Caco-2 (cell line): ENCODE results near the gene NPHP4. TPM values are rescaled to one million over a fixed set of nuclear protein-coding genes. Genes with fewer than 3 reads are reported as not detected.

Source experiments
- BruUV-seq: library from RNA; stranded (reverse); fragments of 400-500 nt; replicated peaks from 2 replicates; lab custom pipeline; 2021; lab: Mats Ljungman, UMichigan
- CTCF ChIA-PET: fragments of 300-600 bp; sonication (Branson Sonifier 250); formaldehyde crosslinking; loops from one replicate; lab custom pipeline; 2022; ENCODE audit warnings: antibody characterized with exemption; lab: Charles Lee
- POLR2A ChIA-PET: fragments of 300-600 bp; sonication (Branson Sonifier 250); formaldehyde crosslinking; loops from one replicate; lab custom pipeline; 2022; ENCODE audit warnings: antibody characterized with exemption; lab: Charles Lee
- DNase-seq, 2 experiments: peaks; one replicate each; pipeline versions ENCODE4 v3.0.0 to v3.0.0-alpha.2; 2020 to 2022
- H3K27me3 ChIP-seq: replicated peaks from 2 replicates; pipeline ENCODE4 v1.6.0; 2011; ENCODE audit warnings: low read length; ENCODE audit not compliant: control insufficient read depth, insufficient read depth
- H3K36me3 ChIP-seq: 2 replicates; pipeline ENCODE4 v1.5.1; 2011; ENCODE audit warnings: low read length; ENCODE audit not compliant: control insufficient read depth, insufficient read depth
- H3K4me1 ChIP-seq: fragments of 250-450 bp; sonication (Bioruptor Pico); 2 replicates; pipeline ENCODE4 v1.5.1; 2020; ENCODE audit warnings: mild to moderate bottlenecking
- H3K4me3 ChIP-seq: 2 replicates; pipeline ENCODE4 v1.5.1; 2011; ENCODE audit warnings: low read depth, mild to moderate bottlenecking, control low read depth, low read length
- H3K9me3 ChIP-seq: fragments of 250-450 bp; sonication (Bioruptor Pico); 2 replicates; pipeline ENCODE4 v1.5.1; 2020; ENCODE audit warnings: mild to moderate bottlenecking, moderate library complexity
- H3K27ac Mint-ChIP-seq: one replicate; pipeline ENCODE4 v1.8.0; 2022; ENCODE audit warnings: mixed read lengths; ENCODE audit not compliant: unreplicated experiment
- H3K27me3 Mint-ChIP-seq: one replicate; pipeline ENCODE4 v1.8.0; 2022; ENCODE audit warnings: mixed read lengths; ENCODE audit not compliant: insufficient read depth, unreplicated experiment
- H3K36me3 Mint-ChIP-seq: one replicate; pipeline ENCODE4 v1.8.0; 2022; ENCODE audit warnings: mild to moderate bottlenecking, mixed read lengths; ENCODE audit not compliant: insufficient read depth, unreplicated experiment
- H3K4me1 Mint-ChIP-seq: one replicate; pipeline ENCODE4 v1.8.0; 2022; ENCODE audit warnings: low read depth, mixed read lengths; ENCODE audit not compliant: unreplicated experiment
- H3K4me3 Mint-ChIP-seq: one replicate; pipeline ENCODE4 v1.8.0; 2022; ENCODE audit warnings: mild to moderate bottlenecking, moderate library complexity, mixed read lengths; ENCODE audit not compliant: unreplicated experiment
- H3K9me3 Mint-ChIP-seq: one replicate; pipeline ENCODE4 v1.8.0; 2022; ENCODE audit warnings: mixed read lengths; ENCODE audit not compliant: unreplicated experiment
- CTCF ChIP-seq, 2 experiments: fragments of 200-600 bp in 1 of 2; IDR thresholded peaks; 1 replicate in 1 of 2; 2 replicates in 1 of 2; pipeline versions ENCODE4 v1.5.1 to v1.8.0; 2011 to 2022; ENCODE audit warnings: antibody characterized with exemption in 1 of 2, control low read depth in 1 of 2, inconsistent platforms in 1 of 2, low read depth in 1 of 2, low read length in 1 of 2, mild to moderate bottlenecking in 1 of 2, moderate library complexity in 1 of 2; ENCODE audit not compliant: insufficient read depth in 1 of 2, severe bottlenecking in 1 of 2, unreplicated experiment in 1 of 2
- intact Hi-C: fragments of 100-400 bp; cut with micrococcal nuclease; formaldehyde crosslinking; loops from one replicate; pipeline ENCODE4 v1.10.0; 2022; ENCODE audit not compliant: unreplicated experiment
- total RNA-seq: library from RNA; stranded (reverse); gene quantifications from 2 replicates; pipeline ENCODE4 v1.2.3, GENCODE V29; 2022

The NPHP4 gene
- total RNA-seq, 1 experiment from 2014 or later: 12.3 TPM

- H3K27ac Mint-ChIP-seq: no peak overlapping the region
- intact Hi-C loops: no loop called here
- ChIA-PET CTCF (no interaction called here), POLR2A (no interaction called here)
- Histone ChIP-seq H3K27me3 (no peaks in the 10 kb centered on the region), H3K4me1 (no peaks in the 10 kb centered on the region), H3K36me3 (no peaks in the 10 kb centered on the region; the same call in 1 of the 2 replicates), H3K4me3 (no peak overlapping the region), H3K9me3 (no peaks in the 10 kb centered on the region)
- no peaks in the 10 kb centered on the region for H3K9me3 Mint-ChIP-seq
- TF ChIP-seq CTCF (IDR thresholded peaks at IDR 0.05; ENCODE audit: insufficient read depth in 1 of 2, low read depth in 1 of 2, low read length in 1 of 2, severe bottlenecking in 1 of 2, unreplicated experiment in 1 of 2): no peak
- BruUV-seq: no TSS peak
- H3K4me3 Mint-ChIP-seq: no peak overlapping the region
- H3K4me1 Mint-ChIP-seq: peaks cover 13% of the 10 kb centered on the region
- no peaks in the 10 kb centered on the region for H3K36me3 Mint-ChIP-seq
- H3K27me3 Mint-ChIP-seq: no peaks in the 10 kb centered on the region
- no peak for DNase-seq
Measured at GRCh38 chr1:5955479-5955977, 36.7 kb downstream of the NPHP4 start.

- H3K4me1 Mint-ChIP-seq: peaks cover 13% of the 10 kb centered on the region
- no peak overlapping the region for H3K4me3 Mint-ChIP-seq
- H3K27me3 ChIP-seq: no peaks in the 10 kb centered on the region
- no TSS peak for BruUV-seq
- no peak overlapping the region for H3K27ac Mint-ChIP-seq
- no peaks in the 10 kb centered on the region for H3K27me3 Mint-ChIP-seq
- H3K9me3 Mint-ChIP-seq: no peaks in the 10 kb centered on the region
- ChIA-PET POLR2A (no interaction called here), CTCF (no interaction called here)
- H3K4me3 ChIP-seq: no peak overlapping the region
- DNase-seq: no peak
- intact Hi-C loops: no loop called here
- H3K9me3 ChIP-seq: no peaks in the 10 kb centered on the region
- TF ChIP-seq CTCF (IDR thresholded peaks at IDR 0.05; ENCODE audit: insufficient read depth in 1 of 2, low read depth in 1 of 2, low read length in 1 of 2, severe bottlenecking in 1 of 2, unreplicated experiment in 1 of 2): no peak
- no peaks in the 10 kb centered on the region for H3K36me3 Mint-ChIP-seq
- H3K4me1 ChIP-seq: no peaks in the 10 kb centered on the region
- H3K36me3 ChIP-seq: no peaks in the 10 kb centered on the region; the same call in 1 of the 2 replicates
Measured at GRCh38 chr1:5954964-5955363, 37.3 kb downstream of the NPHP4 start.

- Histone ChIP-seq H3K4me3 (no peak overlapping the region), H3K36me3 (no peaks in the 10 kb centered on the region), H3K9me3 (no peaks in the 10 kb centered on the region), H3K4me1 (no peaks in the 10 kb centered on the region), H3K27me3 (no peaks in the 10 kb centered on the region)
- DNase-seq: no peak
- POLR2A ChIA-PET: no interaction called here
- no peak overlapping the region for H3K27ac Mint-ChIP-seq
- no peaks in the 10 kb centered on the region for H3K9me3 Mint-ChIP-seq
- CTCF ChIA-PET: no interaction called here
- no peaks in the 10 kb centered on the region for H3K36me3 Mint-ChIP-seq
- no peak overlapping the region for H3K4me3 Mint-ChIP-seq
- no peak for TF ChIP-seq CTCF (IDR thresholded peaks at IDR 0.05; ENCODE audit: insufficient read depth in 1 of 2, low read depth in 1 of 2, low read length in 1 of 2, severe bottlenecking in 1 of 2, unreplicated experiment in 1 of 2)
- intact Hi-C loops: no loop called here
- no peaks in the 10 kb centered on the region for H3K27me3 Mint-ChIP-seq
- BruUV-seq: no TSS peak
- H3K4me1 Mint-ChIP-seq: peaks cover 13% of the 10 kb centered on the region
Measured at GRCh38 chr1:5953386-5953785, 38.8 kb downstream of the NPHP4 start.
